ENCODE results near the gene ACTRT3. TPM values are rescaled to one million over a fixed set of nuclear protein-coding genes. Genes with fewer than 3 reads are reported as not detected.

Gene ACTRT3
- total and polyA plus RNA-seq, 2 of the 13 experiments (the other 11 are each of a cell fraction or from before 2014, with no cell fraction given): 0.42 to 0.97 TPM

DNA sequence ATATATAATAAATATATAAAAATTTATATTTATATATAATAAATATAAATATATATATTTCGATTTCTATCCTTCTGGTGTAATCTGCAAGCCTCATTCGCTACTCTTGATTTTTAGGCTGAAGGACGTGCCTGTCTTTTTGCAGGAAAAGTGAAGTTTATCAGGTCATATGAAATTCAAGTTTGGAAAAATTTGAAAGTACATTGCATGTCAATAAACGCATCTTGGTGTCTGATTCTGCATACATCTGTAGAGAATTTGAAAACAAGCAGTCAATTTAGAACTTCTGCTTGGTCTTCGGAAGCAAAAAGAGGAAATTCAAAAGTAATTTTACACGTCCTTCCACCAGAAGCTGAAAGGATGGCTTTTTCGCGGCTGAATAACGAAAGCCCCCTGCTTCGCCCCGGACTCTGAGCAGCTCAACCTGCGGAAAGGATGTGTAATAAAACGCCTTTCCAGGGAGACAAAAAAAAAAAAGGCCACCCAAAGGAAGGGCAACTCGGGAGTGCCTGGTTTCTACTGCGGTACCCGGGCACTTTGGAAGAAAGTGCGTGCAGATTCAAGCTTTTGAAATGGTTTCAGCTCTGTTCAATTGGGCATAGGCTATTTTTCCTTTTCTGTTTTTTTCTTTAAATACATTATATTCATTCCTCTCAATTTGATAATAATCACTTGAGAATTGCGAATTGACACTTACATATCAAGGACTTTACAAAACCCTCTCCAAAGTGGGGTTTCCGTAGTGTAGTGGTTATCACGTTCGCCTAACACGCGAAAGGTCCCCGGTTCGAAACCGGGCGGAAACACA is 2.3 kb upstream of the ACTRT3 start (continued):
- TF ChIP-seq, protein P1, sequence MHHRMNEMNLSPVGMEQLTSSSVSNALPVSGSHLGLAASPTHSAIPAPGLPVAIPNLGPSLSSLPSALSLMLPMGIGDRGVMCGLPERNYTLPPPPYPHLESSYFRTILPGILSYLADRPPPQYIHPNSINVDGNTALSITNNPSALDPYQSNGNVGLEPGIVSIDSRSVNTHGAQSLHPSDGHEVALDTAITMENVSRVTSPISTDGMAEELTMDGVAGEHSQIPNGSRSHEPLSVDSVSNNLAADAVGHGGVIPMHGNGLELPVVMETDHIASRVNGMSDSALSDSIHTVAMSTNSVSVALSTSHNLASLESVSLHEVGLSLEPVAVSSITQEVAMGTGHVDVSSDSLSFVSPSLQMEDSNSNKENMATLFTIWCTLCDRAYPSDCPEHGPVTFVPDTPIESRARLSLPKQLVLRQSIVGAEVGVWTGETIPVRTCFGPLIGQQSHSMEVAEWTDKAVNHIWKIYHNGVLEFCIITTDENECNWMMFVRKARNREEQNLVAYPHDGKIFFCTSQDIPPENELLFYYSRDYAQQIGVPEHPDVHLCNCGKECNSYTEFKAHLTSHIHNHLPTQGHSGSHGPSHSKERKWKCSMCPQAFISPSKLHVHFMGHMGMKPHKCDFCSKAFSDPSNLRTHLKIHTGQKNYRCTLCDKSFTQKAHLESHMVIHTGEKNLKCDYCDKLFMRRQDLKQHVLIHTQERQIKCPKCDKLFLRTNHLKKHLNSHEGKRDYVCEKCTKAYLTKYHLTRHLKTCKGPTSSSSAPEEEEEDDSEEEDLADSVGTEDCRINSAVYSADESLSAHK (CRISPR knock-in tag; IDR thresholded peaks at IDR 0.05; ENCODE audit: borderline replicate concordance): no peak
- TF ChIP-seq KLF11 (CRISPR knock-in tag; IDR thresholded peaks at IDR 0.05): 0 out of 2 replicates have a peak, but pooled peaks have one; percentile 39
- no peak for TF ChIP-seq ONECUT2 (CRISPR knock-in tag; IDR thresholded peaks at IDR 0.05)
- no peak for TF ChIP-seq PPARG (CRISPR knock-in tag; conservative IDR thresholded peaks at IDR 0.05)
- TF ChIP-seq PCBP2 (optimal IDR thresholded peaks at IDR 0.05; ENCODE audit: low read depth, low read length, poor library complexity, severe bottlenecking): no peak
- TF ChIP-seq, protein P2, sequence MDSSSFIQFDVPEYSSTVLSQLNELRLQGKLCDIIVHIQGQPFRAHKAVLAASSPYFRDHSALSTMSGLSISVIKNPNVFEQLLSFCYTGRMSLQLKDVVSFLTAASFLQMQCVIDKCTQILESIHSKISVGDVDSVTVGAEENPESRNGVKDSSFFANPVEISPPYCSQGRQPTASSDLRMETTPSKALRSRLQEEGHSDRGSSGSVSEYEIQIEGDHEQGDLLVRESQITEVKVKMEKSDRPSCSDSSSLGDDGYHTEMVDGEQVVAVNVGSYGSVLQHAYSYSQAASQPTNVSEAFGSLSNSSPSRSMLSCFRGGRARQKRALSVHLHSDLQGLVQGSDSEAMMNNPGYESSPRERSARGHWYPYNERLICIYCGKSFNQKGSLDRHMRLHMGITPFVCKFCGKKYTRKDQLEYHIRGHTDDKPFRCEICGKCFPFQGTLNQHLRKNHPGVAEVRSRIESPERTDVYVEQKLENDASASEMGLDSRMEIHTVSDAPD (CRISPR knock-in tag; IDR thresholded peaks at IDR 0.05): no peak
- TF ChIP-seq, protein P3, sequence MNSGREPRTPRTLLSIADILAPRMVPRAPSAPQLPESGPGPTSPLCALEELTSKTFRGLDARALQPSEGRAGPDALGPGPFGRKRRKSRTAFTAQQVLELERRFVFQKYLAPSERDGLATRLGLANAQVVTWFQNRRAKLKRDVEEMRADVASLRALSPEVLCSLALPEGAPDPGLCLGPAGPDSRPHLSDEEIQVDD (CRISPR knock-in tag; IDR thresholded peaks at IDR 0.05; ENCODE audit: borderline replicate concordance): no peak
- TF ChIP-seq ZNF121 (CRISPR knock-in tag; IDR thresholded peaks at IDR 0.05): no peak
- no peak for TF ChIP-seq ZNF672 (CRISPR knock-in tag; IDR thresholded peaks at IDR 0.05)
- TF ChIP-seq ZNF24 (IDR thresholded peaks at IDR 0.05): peak; percentile 98
- TF ChIP-seq ZNF75D (CRISPR knock-in tag; IDR thresholded peaks at IDR 0.05; ENCODE audit: borderline replicate concordance): no peak
- TF ChIP-seq, protein P4, sequence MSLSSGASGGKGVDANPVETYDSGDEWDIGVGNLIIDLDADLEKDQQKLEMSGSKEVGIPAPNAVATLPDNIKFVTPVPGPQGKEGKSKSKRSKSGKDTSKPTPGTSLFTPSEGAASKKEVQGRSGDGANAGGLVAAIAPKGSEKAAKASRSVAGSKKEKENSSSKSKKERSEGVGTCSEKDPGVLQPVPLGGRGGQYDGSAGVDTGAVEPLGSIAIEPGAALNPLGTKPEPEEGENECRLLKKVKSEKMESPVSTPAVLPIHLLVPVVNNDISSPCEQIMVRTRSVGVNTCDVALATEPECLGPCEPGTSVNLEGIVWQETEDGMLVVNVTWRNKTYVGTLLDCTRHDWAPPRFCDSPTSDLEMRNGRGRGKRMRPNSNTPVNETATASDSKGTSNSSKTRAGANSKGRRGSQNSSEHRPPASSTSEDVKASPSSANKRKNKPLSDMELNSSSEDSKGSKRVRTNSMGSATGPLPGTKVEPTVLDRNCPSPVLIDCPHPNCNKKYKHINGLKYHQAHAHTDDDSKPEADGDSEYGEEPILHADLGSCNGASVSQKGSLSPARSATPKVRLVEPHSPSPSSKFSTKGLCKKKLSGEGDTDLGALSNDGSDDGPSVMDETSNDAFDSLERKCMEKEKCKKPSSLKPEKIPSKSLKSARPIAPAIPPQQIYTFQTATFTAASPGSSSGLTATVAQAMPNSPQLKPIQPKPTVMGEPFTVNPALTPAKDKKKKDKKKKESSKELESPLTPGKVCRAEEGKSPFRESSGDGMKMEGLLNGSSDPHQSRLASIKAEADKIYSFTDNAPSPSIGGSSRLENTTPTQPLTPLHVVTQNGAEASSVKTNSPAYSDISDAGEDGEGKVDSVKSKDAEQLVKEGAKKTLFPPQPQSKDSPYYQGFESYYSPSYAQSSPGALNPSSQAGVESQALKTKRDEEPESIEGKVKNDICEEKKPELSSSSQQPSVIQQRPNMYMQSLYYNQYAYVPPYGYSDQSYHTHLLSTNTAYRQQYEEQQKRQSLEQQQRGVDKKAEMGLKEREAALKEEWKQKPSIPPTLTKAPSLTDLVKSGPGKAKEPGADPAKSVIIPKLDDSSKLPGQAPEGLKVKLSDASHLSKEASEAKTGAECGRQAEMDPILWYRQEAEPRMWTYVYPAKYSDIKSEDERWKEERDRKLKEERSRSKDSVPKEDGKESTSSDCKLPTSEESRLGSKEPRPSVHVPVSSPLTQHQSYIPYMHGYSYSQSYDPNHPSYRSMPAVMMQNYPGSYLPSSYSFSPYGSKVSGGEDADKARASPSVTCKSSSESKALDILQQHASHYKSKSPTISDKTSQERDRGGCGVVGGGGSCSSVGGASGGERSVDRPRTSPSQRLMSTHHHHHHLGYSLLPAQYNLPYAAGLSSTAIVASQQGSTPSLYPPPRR (CRISPR knock-in tag; IDR thresholded peaks at IDR 0.05; ENCODE audit: borderline replicate concordance): no peak
- TF ChIP-seq, protein P5, sequence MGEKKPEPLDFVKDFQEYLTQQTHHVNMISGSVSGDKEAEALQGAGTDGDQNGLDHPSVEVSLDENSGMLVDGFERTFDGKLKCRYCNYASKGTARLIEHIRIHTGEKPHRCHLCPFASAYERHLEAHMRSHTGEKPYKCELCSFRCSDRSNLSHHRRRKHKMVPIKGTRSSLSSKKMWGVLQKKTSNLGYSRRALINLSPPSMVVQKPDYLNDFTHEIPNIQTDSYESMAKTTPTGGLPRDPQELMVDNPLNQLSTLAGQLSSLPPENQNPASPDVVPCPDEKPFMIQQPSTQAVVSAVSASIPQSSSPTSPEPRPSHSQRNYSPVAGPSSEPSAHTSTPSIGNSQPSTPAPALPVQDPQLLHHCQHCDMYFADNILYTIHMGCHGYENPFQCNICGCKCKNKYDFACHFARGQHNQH (CRISPR knock-in tag; IDR thresholded peaks at IDR 0.05): peak; percentile 68; the same call in 1 of the 2 replicates
- no peak for TF ChIP-seq ZNF674 (CRISPR knock-in tag; IDR thresholded peaks at IDR 0.05; ENCODE audit: low read depth)
- TF ChIP-seq, protein P6, sequence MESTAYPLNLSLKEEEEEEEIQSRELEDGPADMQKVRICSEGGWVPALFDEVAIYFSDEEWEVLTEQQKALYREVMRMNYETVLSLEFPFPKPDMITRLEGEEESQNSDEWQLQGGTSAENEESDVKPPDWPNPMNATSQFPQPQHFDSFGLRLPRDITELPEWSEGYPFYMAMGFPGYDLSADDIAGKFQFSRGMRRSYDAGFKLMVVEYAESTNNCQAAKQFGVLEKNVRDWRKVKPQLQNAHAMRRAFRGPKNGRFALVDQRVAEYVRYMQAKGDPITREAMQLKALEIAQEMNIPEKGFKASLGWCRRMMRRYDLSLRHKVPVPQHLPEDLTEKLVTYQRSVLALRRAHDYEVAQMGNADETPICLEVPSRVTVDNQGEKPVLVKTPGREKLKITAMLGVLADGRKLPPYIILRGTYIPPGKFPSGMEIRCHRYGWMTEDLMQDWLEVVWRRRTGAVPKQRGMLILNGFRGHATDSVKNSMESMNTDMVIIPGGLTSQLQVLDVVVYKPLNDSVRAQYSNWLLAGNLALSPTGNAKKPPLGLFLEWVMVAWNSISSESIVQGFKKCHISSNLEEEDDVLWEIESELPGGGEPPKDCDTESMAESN (CRISPR knock-in tag; conservative IDR thresholded peaks at IDR 0.05): no peak
- TF ChIP-seq ZSCAN9 (CRISPR knock-in tag; IDR thresholded peaks at IDR 0.05; ENCODE audit: borderline replicate concordance): no peak
